CD4-positive, alpha-beta T cell treated with Interleukin-1 beta for 1 hour (primary cell): ENCODE data around the gene SLC46A3.

Experiments
- DNase-seq, 2 donors: peaks; one replicate each; pipeline ENCODE4 v3.0.0-alpha.2; 2020 to 2022

Gene SLC46A3

GRCh38 chr13:28678809-28679208, 40.0 kb downstream of the SLC46A3 start:
- DNase-seq: no peak

GRCh38 chr13:28671126-28671792, 47.5 kb downstream of the SLC46A3 start:
- no peak for DNase-seq

GRCh38 chr13:28666897-28667488, 51.8 kb downstream of the SLC46A3 start:
- DNase-seq: no peak

GRCh38 chr13:28659621-28659970, 59.2 kb downstream of the SLC46A3 start:
- DNase-seq: peak in 1 of 2 donors; percentile 46

DNA sequence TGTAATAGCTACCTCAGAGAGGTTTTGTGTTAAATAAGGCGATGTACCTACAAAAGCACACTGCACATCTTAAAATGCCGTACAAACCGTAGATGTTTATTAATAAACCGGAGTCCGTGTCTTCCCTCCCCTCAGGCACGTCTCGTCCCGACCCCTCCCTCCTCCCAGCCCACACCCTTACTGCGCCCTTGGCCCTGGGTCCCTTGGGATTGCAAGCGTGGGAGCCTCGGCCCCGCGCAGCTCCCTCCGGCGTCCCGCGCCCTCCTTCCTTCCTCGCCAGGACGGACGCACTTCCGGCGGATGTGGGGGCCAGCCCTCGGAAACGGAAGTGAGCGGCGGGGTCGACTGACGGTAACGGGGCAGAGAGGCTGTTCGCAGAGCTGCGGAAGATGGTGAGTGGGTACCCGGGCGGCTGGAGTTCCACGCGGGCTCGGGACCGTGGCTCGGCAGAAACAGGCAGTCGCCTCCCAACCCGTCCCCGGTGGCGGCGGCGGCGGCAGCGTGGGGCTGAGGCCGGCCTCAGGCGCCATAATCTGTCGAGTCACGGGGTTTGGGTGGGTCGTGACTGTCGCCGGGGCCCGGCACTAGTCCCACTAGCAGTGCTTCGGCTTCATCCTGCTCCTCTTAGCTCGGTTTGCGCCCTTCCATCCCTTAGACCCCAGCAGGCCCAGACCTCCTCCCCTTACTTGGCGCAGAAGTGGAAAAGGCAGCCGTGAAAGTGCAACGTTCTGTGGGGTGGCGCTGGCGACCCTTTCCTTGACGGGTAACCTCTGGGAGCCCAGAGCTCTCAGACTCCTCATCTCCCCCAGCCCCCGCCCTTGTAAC, 59.8 kb downstream of the SLC46A3 start, which contains the start of gene POMP:
POMP (plus strand) TSS at position 335 of the 825 bp plus-strand sequence; CDS start at position 390, 55 bp downstream.
- DNase-seq: peak; percentile 90 to 92

DNA sequence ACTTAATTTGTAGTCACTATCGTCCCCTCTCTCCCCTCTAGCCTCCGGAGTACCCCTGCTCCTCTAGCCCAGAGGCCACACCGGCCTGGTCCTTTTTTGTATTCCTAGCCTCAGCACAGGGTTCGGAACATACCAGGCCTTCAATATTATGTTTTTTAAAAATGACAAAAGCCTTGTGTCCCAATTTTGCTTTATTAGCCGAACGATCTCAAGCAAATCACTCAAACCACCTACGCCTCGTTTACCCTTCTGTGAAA, 60.3 kb downstream of the SLC46A3 start:
- DNase-seq: no peak

GRCh38 chr13:28657784-28658538, 60.8 kb downstream of the SLC46A3 start:
- DNase-seq: no peak

- DNase-seq: no peak
These were observed 63.2 kb downstream of the SLC46A3 start for GRCh38 chr13:28655561-28655960.

DNA sequence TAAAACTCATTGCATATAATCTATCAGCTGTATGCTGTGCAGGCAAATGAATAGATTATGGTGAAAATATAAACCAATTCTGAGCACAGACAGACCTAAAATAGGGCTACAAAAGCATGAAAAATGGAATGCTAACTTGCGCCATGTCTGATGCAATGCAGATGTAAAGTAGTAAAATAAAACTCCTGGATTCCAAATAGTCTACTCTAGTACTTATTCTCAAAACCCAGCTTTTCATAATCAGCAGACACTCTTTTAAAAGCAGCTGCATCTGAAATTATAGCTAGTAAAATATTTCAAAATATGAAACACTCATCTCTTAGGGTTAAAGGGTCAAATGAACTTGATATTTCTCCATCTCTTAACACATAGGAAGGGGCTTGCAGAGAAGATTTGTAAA, 64.5 kb downstream of the SLC46A3 start:
- DNase-seq: no peak

- DNase-seq: no peak
These were observed 65.7 kb downstream of the SLC46A3 start for GRCh38 chr13:28653111-28653510.

DNA sequence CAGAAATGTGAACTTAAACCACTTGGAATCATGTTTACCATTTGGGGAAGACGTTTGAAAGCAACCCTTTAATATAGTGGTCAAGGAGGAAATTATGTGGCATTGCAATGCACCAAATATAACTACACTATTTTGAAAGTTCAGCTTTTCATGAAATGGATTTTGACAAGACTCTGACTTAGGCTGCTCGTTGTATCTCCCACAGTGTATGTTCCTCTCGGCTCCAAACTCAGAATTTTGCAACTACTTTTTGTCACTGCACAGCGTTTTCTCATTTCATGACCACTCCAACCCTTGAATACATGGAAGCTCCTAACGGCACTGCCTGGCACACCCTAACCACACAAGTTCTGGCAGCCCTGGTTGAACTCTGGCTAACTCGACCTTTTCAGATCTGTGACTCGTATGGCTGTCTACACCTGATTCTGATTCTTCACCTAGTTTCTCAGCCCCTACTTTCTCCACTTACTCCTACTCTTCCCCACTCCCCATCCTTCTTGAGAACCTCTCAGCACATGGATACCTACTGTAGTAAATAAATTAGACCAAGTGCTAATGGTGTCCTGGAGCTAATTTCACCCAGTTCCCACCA, 66.9 kb downstream of the SLC46A3 start:
- DNase-seq: no peak

- no peak for DNase-seq
These were observed 68.5 kb downstream of the SLC46A3 start for GRCh38 chr13:28650284-28650683.
